Esophagus squamous epithelium (tissue), 4 donors: ENCODE measurements around the gene RBP7.

Source experiments
- CTCF ChIP-seq, 6 experiments: fragments of 450-650 bp in 4 of 6; fragments of 200-600 bp in 2 of 6; sonication (generic) in 2 of 6; IDR thresholded peaks; one replicate each; pipeline ENCODE4 v1.5.1; 2016 to 2019; ENCODE audit warnings: antibody characterized with exemption in 6 of 6, mild to moderate bottlenecking in 4 of 6, moderate library complexity in 4 of 6
- POLR2A ChIP-seq, 4 donors: fragments of 450-650 bp; IDR thresholded peaks; one replicate each; pipeline ENCODE4 v1.6.1; 2017; ENCODE audit warnings: antibody characterized with exemption in 4 of 4, mild to moderate bottlenecking in 4 of 4, moderate library complexity in 3 of 4

GRCh38 chr1:9996624-9997582, at the start of gene RBP7:
- TF ChIP-seq POLR2A (IDR thresholded peaks at IDR 0.05) (no peak), CTCF (IDR thresholded peaks at IDR 0.05) (no peak)
